Erythroblast (primary cell): ENCODE results near the gene CTNNA2.

Source experiments
- DNase-seq, 2 experiments: peaks; one replicate each; lab custom pipeline; 2025; lab: John Stamatoyannopoulos, UW
- GATA1 ChIP-seq: IDR thresholded peaks from 2 replicates; pipeline ENCODE4 v1.6.1; 2011; ENCODE audit warnings: low read depth, mild to moderate bottlenecking, control low read depth, low read length, moderate library complexity
- POLR2A ChIP-seq: IDR thresholded peaks from 2 replicates; pipeline ENCODE4 v1.6.1; 2011; ENCODE audit warnings: mild to moderate bottlenecking, low read length

CTNNA2 gene

GRCh38 chr2:79938648-79939047 lies 425.8 kb downstream of the CTNNA2 start:
- TF ChIP-seq GATA1 = no peak
- TF ChIP-seq POLR2A = no peak
- no peak for DNase-seq

GRCh38 chr2:79940364-79940763 lies 427.5 kb downstream of the CTNNA2 start:
- no peak for TF ChIP-seq GATA1
- no peak for TF ChIP-seq POLR2A

GRCh38 chr2:79941179-79941578 lies 428.3 kb downstream of the CTNNA2 start:
- DNase-seq = no peak
- no peak for TF ChIP-seq GATA1
- no peak for TF ChIP-seq POLR2A

More at GRCh38 chr2:79940364-79940763, 427.5 kb downstream of the CTNNA2 start:
- no peak for DNase-seq

GRCh38 chr2:79944205-79944604 lies 431.4 kb downstream of the CTNNA2 start:
- TF ChIP-seq POLR2A = no peak
- TF ChIP-seq GATA1 = no peak
- DNase-seq = no peak

GRCh38 chr2:79945653-79946445 lies 433.0 kb downstream of the CTNNA2 start:
- TF ChIP-seq GATA1 = no peak
- TF ChIP-seq POLR2A = no peak
- no peak for DNase-seq

- no peak for DNase-seq
- TF ChIP-seq GATA1 = no peak
- TF ChIP-seq POLR2A = no peak
Measured at GRCh38 chr2:79947751-79948150, 434.9 kb downstream of the CTNNA2 start.

GRCh38 chr2:79950526-79950925 lies 437.7 kb downstream of the CTNNA2 start:
- no peak for DNase-seq
- TF ChIP-seq GATA1 = no peak
- no peak for TF ChIP-seq POLR2A

- TF ChIP-seq GATA1 (no peak), POLR2A (no peak)
- no peak for DNase-seq
Measured at GRCh38 chr2:79952616-79953015, 439.8 kb downstream of the CTNNA2 start.

GRCh38 chr2:79960035-79960434 lies 447.2 kb downstream of the CTNNA2 start:
- no peak for DNase-seq
- no peak for TF ChIP-seq GATA1
- TF ChIP-seq POLR2A = no peak

- DNase-seq = no peak
- TF ChIP-seq GATA1 (no peak), POLR2A (no peak)
Measured at GRCh38 chr2:79960519-79960918, 447.7 kb downstream of the CTNNA2 start.

- TF ChIP-seq POLR2A = no peak
- TF ChIP-seq GATA1 = no peak
- DNase-seq = no peak
Measured at GRCh38 chr2:79964966-79965365, 452.1 kb downstream of the CTNNA2 start.

- TF ChIP-seq GATA1 = no peak
- TF ChIP-seq POLR2A = no peak
- DNase-seq = no peak
Measured at GRCh38 chr2:79966369-79966768, 453.5 kb downstream of the CTNNA2 start.

GRCh38 chr2:79966882-79967281 lies 454.0 kb downstream of the CTNNA2 start:
- DNase-seq = no peak
- TF ChIP-seq GATA1 (no peak), POLR2A (no peak)

GRCh38 chr2:79971807-79972206 lies 459.0 kb downstream of the CTNNA2 start:
- TF ChIP-seq GATA1 (no peak), POLR2A (no peak)
- no peak for DNase-seq

- TF ChIP-seq POLR2A (no peak), GATA1 (no peak)
- DNase-seq = no peak
Measured at GRCh38 chr2:79972661-79973060, 459.8 kb downstream of the CTNNA2 start.
